Measurements from ENCODE around the gene EIF5. TPM values are rescaled to one million over a fixed set of nuclear protein-coding genes. Genes with fewer than 3 reads are reported as not detected.

EIF5 gene
- total RNA-seq, 1 donor from 2014 or later, result 256 TPM

DNA sequence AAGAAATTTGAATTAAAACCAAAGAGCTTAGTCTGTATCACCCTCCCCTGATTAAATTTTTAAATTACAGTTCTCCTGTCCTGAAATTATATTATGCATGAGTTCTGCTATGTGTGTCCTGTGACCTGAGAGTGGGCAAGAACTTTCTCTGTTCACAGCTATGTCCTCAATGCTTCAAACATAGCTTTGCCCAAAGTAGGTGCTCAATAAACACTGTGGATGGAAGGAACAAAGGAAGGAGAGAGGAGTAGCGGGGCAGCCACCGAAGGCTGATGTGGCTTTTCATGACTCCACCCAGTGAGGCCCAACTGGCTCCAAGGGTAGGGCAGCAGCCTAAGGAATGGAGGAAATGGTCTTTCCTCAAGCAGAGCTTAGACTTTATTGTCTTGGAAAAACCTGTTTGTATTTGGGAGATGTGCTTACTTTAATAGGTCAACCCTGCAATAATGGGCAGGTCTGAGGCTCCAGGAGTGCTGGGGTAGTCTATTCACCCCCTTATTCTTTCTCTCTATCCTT is 43.5 kb downstream of the EIF5 start:
- Mint-ChIP-seq H3K27me3 (ENCODE audit: low read depth) (peaks cover 21% of the 10 kb centered on the region), H3K4me3 (no peak overlapping the region), H3K9me3 (peaks cover 6% of the 10 kb centered on the region), H3K36me3 (no peaks in the 10 kb centered on the region), H3K4me1 (no peaks in the 10 kb centered on the region), H3K27ac (no peak overlapping the region)
- no peak for DNase-seq (ENCODE audit: low spot score in 2 of 2, unreplicated experiment in 2 of 2)
- TF ChIP-seq, protein P1, sequence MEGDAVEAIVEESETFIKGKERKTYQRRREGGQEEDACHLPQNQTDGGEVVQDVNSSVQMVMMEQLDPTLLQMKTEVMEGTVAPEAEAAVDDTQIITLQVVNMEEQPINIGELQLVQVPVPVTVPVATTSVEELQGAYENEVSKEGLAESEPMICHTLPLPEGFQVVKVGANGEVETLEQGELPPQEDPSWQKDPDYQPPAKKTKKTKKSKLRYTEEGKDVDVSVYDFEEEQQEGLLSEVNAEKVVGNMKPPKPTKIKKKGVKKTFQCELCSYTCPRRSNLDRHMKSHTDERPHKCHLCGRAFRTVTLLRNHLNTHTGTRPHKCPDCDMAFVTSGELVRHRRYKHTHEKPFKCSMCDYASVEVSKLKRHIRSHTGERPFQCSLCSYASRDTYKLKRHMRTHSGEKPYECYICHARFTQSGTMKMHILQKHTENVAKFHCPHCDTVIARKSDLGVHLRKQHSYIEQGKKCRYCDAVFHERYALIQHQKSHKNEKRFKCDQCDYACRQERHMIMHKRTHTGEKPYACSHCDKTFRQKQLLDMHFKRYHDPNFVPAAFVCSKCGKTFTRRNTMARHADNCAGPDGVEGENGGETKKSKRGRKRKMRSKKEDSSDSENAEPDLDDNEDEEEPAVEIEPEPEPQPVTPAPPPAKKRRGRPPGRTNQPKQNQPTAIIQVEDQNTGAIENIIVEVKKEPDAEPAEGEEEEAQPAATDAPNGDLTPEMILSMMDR (IDR thresholded peaks at IDR 0.05; ENCODE audit: unreplicated experiment), result no peak

DNA sequence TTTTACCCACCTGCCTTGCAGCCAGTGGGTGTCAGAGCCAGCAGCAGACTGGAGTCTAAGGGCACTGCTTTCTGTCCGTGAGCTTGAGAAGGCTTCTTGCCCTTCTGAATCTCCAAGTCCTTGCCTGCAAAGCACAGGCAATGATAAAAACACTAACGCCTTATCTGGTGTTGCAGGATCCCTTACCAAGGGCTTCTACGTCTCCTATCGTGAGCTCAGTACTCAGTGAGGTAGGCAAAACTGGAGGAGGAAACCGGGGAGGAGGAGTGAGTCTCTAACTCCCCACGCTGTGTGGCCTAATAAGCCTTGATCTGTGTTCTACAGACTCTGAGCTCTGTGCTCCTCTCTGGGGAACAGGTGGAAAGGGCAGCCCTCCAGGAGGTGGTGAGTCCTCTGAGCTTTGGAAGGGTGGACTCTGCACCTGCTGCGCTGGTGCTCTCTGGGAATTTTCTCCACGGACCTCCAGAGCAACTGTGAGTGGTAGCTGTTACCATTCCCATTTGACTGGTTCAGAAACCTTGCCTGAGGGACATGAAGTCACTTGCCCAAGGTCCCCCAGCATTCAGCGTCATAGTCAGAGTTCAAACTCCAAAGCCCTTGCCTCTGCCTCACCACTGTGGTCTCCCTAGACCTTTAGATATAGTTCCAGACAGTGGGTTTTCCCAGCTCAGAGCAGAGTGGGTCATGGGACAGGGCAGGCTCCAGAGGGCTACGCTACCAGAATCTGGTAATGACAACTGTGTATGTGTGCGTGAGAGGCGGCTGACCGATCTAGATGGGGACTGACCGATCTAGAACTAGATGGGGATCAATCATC is 44.2 kb downstream of the EIF5 start:
- Mint-ChIP-seq H3K27me3 (ENCODE audit: low read depth) (peaks cover 24% of the 10 kb centered on the region), H3K4me3 (no peak overlapping the region), H3K9me3 (peaks cover 6% of the 10 kb centered on the region), H3K27ac (no peak overlapping the region), H3K36me3 (no peaks in the 10 kb centered on the region), H3K4me1 (no peaks in the 10 kb centered on the region)
- TF ChIP-seq, protein P1 (IDR thresholded peaks at IDR 0.05; ENCODE audit: unreplicated experiment), result no peak
- DNase-seq (ENCODE audit: low spot score in 2 of 2, unreplicated experiment in 2 of 2), result no peak

DNA sequence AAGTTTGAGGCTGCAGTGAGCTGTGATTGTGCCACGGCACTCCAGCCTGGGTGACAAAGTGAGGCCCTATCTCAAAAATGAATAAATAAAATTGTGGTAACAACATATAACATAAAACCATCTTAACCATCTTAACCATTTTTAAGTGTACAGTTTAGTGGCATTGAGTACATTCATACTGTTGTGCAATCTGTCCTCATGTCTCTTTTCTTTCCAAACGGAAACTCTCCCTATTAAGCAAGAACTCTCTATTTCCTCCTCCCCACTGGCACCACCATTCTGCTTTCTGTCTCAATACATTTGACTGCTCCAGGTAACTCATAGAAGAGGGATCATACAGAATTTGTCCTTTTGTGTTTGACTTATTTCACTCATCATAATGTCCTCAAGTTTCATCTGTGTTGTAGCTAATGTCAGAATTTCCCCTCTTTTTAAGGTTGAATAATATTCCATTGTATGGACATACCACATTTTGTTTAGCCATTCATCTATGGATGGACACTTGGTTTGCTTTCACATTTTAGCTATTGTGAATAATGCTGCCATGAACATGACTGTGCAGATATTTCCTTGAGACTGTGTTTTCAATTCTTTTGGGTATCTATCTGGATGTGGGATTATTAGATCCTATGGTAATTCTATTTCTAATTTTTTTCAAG is 46.8 kb downstream of the EIF5 start:
- TF ChIP-seq, protein P1 (IDR thresholded peaks at IDR 0.05; ENCODE audit: unreplicated experiment), result no peak
- no peak overlapping the region for H3K4me3 Mint-ChIP-seq
- H3K9me3 Mint-ChIP-seq, result peaks cover 6% of the 10 kb centered on the region
- H3K27ac Mint-ChIP-seq, result no peak overlapping the region
- H3K4me1 Mint-ChIP-seq, result no peaks in the 10 kb centered on the region
- no peak for DNase-seq (ENCODE audit: low spot score in 2 of 2, unreplicated experiment in 2 of 2)
- no peaks in the 10 kb centered on the region for H3K36me3 Mint-ChIP-seq
- H3K27me3 Mint-ChIP-seq (ENCODE audit: low read depth), result peaks cover 20% of the 10 kb centered on the region

DNA sequence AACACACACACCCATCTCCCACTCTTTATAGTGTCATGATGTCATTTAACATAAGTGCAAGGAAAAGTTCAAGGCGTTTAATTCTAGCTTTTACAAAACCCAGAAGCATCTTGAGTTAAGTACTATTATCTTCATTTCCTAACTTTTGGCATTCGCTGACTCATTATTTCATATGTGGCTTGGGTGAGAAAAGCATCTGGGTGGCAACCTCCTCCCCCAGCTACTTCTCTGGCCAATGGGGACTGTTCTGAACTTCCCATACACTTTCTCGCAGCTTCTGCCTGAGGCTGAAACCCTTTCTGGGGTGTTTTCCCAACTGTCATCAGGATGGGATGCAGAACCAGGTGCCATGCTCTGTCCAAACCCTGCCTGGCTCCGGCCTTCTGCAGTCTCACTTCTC is 48.3 kb downstream of the EIF5 start:
- peaks cover 7% of the 10 kb centered on the region for H3K4me1 Mint-ChIP-seq
- no peak overlapping the region for H3K4me3 Mint-ChIP-seq
- no peak overlapping the region for H3K27ac Mint-ChIP-seq

DNA sequence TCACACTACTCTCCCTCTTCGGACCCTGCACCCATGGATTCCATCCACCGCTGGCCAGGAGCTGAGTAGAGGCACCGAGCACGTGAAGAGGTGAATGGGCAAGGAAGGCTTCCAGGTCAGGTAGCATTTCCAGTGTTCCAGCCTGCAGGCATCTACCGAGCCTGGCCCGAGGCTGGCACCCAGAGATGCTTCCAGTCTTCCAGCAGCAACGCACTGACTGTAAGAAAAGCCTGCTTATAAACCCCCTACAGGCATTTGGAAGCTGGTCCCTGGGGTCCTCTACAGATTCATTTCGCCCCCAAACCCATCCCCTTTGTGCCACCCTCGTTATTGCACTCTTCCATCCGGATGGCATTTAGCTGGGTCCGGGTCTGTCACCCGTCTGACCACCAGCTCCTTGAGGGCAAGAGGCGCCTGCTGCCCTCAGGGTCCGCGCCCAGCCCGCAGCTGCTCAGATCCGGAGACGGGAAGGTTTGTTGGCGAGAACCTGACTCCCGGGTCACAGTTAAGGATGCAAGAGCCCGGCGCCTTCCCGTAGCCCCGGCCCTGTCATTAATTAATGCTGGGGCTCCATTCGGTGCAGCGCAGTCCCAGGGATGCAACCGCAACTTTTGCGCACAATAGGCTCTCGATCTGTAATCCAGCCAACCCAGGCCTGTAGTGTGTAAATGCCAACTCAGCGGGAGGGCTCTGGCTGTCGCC is 50.6 kb downstream of the EIF5 start:
- Mint-ChIP-seq H3K36me3 (peaks cover 3% of the 10 kb centered on the region), H3K27me3 (ENCODE audit: low read depth) (peaks cover 17% of the 10 kb centered on the region), H3K9me3 (peaks cover 6% of the 10 kb centered on the region), H3K27ac (peak overlapping the region; percentile 94), H3K4me1 (peaks cover 20% of the 10 kb centered on the region), H3K4me3 (peak overlapping the region; percentile 89)
- TF ChIP-seq, protein P1 (IDR thresholded peaks at IDR 0.05; ENCODE audit: unreplicated experiment), result no peak
- no peak for DNase-seq (ENCODE audit: low spot score in 2 of 2, unreplicated experiment in 2 of 2)

More for the DNA sequence above, 48.3 kb downstream of the EIF5 start:
- DNase-seq (ENCODE audit: low spot score in 2 of 2, unreplicated experiment in 2 of 2), result no peak
- Mint-ChIP-seq H3K9me3 (peaks cover 6% of the 10 kb centered on the region), H3K36me3 (no peaks in the 10 kb centered on the region), H3K27me3 (ENCODE audit: low read depth) (peaks cover 20% of the 10 kb centered on the region)
- TF ChIP-seq, protein P1 (IDR thresholded peaks at IDR 0.05; ENCODE audit: unreplicated experiment), result no peak
